Neural progenitor cell (in vitro differentiated cells): ENCODE measurements around the gene C1GALT1C1L.
"Not testable (repeated sequence)": the region's sequence is repeated elsewhere in the genome, so short reads cannot be mapped to it uniquely, and the experiment has no call there.

Experiments used
- CTCF ChIP-seq: fragments of 200-600 bp; sonication (generic); IDR thresholded peaks from 2 replicates; pipeline ENCODE4 v1.5.1; 2017; ENCODE audit warnings: antibody characterized with exemption, mild to moderate bottlenecking
- EZH2 ChIP-seq: fragments of 200-600 bp; sonication (generic); IDR thresholded peaks from 2 replicates; pipeline ENCODE4 v1.6.1; 2017; ENCODE audit warnings: antibody characterized with exemption, mild to moderate bottlenecking, moderate library complexity
- EZH2phosphoT487 ChIP-seq: fragments of 200-600 bp; sonication (generic); IDR thresholded peaks from 2 replicates; pipeline ENCODE4 v1.6.1; 2017; ENCODE audit warnings: antibody characterized with exemption

- not testable (repeated sequence) for TF ChIP-seq CTCF, EZH2, EZH2phosphoT487
Measured at GRCh38 chr2:43698140-43698539, 21.9 kb upstream of the C1GALT1C1L start.
